Superior temporal gyrus (tissue), 1 donor: ENCODE measurements around the gene ZC3H13.
A peak's percentile ranks its signal among the peaks of the same experiment; 100 is the strongest.

Source experiments
- DNase-seq: peaks from one replicate; pipeline ENCODE4 v3.0.0-alpha.2; 2016; ENCODE audit errors: extremely low spot score

Gene ZC3H13, protein sequence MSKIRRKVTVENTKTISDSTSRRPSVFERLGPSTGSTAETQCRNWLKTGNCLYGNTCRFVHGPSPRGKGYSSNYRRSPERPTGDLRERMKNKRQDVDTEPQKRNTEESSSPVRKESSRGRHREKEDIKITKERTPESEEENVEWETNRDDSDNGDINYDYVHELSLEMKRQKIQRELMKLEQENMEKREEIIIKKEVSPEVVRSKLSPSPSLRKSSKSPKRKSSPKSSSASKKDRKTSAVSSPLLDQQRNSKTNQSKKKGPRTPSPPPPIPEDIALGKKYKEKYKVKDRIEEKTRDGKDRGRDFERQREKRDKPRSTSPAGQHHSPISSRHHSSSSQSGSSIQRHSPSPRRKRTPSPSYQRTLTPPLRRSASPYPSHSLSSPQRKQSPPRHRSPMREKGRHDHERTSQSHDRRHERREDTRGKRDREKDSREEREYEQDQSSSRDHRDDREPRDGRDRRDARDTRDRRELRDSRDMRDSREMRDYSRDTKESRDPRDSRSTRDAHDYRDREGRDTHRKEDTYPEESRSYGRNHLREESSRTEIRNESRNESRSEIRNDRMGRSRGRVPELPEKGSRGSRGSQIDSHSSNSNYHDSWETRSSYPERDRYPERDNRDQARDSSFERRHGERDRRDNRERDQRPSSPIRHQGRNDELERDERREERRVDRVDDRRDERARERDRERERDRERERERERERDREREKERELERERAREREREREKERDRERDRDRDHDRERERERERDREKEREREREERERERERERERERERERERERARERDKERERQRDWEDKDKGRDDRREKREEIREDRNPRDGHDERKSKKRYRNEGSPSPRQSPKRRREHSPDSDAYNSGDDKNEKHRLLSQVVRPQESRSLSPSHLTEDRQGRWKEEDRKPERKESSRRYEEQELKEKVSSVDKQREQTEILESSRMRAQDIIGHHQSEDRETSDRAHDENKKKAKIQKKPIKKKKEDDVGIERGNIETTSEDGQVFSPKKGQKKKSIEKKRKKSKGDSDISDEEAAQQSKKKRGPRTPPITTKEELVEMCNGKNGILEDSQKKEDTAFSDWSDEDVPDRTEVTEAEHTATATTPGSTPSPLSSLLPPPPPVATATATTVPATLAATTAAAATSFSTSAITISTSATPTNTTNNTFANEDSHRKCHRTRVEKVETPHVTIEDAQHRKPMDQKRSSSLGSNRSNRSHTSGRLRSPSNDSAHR (N-terminal part only)

GRCh38 chr13:46052319-46053161 is at the start of gene ZC3H13:
TSS of gene ZC3H13 (minus strand) at chr13:46052746. CDS start at chr13:46045507, 7,239 bp downstream.
- DNase-seq, result peak; percentile 99

DNA sequence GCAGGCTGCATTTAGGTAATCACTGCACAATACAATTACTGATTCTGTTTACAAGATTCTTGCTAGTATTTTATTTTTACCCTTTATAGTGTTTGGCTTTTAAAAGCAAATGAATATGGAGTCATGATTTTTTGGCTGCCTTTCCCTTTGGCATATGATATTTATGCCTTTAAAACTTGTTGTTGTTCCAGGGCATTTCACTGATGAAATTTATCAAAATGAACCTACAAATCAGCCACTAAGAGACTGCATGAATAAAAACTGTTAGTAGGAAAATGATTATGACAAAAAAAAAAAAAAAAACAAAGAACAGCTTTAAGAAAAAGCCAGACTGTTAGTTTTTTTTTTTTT is 49.7 kb upstream of the ZC3H13 start:
- DNase-seq, result no peak

DNA sequence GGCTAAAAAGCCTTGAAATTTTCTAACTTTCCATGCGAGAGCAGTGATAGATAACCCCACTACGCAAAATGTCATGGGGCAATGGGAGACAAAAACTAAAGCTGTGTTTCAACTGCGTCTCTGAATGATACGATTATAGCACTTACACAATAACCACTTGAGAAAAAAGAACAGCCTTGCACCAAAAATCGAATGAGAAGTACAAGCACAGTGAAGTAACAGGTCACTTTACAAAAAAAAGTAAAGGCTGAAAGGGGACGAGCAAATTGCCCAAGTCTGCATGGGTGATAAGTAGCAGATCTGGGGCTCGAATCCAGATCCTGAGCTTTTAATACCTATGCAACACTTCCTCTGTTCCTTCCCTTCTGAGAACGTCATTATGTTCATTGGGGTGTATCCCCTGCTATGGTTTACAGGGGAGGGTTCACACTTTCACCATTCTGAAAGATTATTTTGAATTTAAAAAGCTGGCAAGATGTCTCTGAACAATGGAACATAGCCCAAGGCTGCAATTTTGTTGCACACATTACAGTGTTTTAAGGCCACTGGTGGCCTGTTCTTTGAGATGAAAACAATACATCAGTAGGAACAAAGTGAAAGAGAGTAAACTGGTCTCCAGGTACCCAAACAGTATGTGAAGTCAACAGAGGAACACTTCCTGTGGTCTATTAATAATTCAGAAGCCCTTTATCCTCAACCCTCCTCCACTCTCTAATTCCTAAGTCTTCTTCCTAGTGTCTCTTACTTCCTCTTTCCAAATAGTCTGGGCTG is 49.1 kb upstream of the ZC3H13 start:
- DNase-seq, result peak; percentile 72

DNA sequence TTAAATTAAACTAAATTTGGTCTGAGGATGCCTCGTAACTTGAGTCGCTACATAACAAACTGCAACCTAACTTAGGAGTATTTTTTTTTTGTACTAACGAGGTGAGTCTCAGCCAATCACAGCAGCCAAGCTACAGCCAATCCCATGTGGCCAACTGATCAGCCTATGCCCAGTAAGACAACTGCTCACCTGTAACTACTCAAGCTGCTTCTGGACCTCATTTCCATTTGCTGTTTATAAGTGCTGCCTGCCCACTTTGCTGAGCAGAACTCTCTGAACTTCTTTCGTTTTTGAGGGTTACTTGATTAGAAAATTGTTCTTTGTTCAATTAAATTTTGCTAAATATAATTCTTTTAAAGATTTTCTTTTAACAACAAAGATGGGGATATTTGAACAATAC is 48.5 kb upstream of the ZC3H13 start:
- DNase-seq, result no peak

GRCh38 chr13:46100191-46100815 is 47.8 kb upstream of the ZC3H13 start:
- DNase-seq, result no peak

DNA sequence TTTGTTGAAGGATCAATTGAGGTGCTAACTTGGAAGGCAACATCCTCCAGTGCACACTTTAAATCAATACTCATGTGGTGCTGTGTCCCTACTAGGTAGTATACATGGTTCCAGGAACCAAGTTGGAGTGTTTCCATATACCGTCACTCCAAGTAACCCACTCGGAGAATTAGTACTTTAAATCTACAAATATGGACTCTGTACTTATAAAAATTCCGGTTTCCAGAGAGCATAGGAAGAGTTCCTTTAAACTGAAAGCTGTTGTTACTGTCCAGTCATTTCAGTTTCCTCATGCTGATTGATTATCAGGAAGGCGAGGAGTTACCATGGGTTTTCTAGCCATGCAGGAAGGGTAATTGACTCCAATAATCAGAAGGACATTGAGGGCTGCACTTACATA is 45.1 kb upstream of the ZC3H13 start:
- no peak for DNase-seq

DNA sequence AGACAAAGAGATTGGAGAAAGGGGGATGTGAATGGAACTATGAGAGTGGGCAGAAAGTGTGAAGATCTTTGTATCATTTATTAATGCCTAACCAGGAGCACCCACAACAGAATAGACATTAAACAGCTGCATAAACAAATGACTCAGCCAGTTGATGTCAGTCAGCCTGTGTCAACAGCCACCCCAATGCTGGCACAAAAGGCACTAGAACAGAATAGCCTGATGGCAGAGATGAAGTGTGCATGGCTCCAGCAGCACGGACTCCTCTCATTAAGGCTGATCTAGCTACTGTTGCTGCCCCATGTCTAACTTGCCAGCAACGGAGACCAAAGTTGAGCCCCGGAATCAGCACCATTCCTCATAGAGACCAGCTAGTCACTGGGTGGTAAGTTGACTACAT is 44.5 kb upstream of the ZC3H13 start:
- DNase-seq, result peak; percentile 87

GRCh38 chr13:46094478-46094877 is 41.9 kb upstream of the ZC3H13 start:
- no peak for DNase-seq

DNA sequence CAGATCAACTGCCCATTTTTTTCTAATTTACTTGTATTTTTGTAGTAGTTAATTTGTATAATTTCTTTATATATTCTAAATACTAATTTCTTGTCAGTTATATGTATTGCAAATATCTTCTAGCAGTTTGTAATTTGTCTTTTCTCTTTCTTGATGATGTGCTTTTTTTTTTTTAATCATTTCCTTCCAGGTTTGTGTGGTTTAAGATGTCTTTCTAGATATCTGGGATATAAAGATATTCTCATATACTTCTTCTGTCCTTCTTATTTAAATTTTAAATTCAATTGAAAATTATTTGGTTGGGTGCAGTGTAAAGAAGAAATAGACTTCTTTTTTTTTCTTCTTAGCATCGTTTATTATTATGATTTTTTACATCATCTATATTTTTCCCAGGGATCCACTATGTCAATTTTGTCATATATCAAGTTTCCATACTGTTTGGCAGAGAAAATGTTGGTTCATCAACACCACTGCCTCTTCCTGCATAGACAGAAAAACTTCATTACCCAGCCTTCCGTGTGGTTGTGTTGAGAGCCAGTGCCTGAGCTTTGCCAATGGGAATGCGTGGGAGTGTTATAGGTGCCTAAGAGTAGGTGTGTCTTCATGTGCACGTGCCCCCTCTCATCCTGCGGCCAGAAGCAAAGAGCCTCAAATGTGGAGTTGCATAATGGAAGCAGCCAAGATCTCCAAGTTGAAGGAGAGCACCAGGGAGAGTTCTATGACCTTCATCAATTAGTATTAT is 36.4 kb upstream of the ZC3H13 start:
- DNase-seq, result no peak

DNA sequence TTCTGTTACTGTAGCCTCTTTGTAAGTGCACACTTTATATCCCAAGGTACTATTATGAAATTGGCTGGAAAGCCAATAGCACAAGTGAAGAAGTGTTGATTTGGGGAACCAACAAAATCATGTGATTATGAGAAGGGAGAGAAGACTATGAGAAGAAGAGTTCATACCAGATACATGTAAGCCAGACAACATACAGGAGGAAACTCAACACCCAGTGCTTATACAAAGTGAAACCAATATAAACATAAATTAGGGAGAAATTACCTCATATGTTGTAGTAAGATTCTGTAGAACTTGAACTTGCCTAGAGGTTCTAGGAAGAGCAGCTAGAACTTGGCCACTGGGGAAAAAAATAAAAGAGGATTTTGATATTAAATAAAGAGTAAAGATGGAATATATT is 34.9 kb upstream of the ZC3H13 start:
- DNase-seq, result no peak

DNA sequence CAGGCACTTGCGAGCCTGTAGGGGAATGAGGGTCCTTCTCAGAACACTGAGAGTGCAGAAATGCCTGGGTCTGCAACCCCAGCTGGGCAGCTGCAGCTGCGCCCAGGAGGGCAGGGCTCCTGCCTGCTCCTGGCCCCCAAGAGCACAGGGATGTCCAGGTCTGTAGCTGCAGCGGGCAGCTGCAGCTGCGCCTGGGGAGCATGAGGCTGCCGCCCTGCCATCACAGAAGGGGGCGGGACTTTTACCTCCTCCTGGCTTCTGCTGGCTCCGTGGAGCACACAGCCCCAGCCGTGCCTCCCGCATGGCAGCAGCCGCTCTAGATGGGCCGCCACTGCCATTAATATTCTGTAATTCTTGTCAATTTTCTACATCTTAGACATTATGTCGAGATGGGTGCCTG is 34.4 kb upstream of the ZC3H13 start:
- no peak for DNase-seq

- DNase-seq, result no peak
These were observed 33.9 kb upstream of the ZC3H13 start for GRCh38 chr13:46086421-46086922.

DNA sequence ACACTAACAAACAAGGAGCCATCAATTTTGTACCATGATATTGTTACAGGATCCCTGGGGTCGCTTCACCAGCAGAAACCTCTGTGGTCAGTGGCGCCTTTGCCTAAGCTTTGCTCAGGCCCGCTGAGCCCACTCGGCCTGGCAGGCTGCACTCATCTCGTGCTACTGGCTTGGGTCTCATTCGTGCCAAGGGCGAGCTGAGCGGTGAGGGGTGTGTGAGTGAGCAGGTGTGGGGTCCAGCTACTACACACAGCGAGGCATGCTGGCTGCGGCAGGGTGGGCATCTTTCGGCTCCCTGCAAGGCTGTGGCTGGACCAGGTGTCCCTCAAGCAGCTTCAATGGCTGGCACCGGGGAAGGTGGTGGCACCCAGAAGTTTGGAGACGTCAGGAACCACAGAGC is 33.2 kb upstream of the ZC3H13 start:
- no peak for DNase-seq

- no peak for DNase-seq
These were observed 29.8 kb upstream of the ZC3H13 start for GRCh38 chr13:46082324-46082723.

DNA sequence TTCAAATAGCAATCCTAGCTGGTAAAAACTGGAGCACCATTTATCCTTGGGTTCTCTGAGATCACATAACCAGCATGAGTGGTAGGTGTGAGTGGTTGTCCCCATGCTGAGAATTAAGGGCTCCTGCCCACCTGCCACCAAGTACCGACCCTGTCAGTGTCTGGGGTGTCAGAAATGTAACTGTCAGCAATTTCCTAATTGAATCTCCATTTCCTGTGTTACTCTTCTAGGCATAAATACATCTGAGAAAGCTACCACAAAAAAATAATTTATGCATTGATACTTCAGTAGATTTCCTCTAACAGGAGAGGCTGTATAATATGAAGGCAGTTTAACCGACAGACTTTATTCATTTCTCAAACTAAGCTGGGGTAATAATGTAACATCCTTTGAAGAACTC is 27.2 kb upstream of the ZC3H13 start:
- DNase-seq, result no peak

- DNase-seq, result no peak
These were observed 24.7 kb upstream of the ZC3H13 start for GRCh38 chr13:46077265-46077664.

- DNase-seq, result no peak
These were observed 24.3 kb upstream of the ZC3H13 start for GRCh38 chr13:46076827-46077226.

DNA sequence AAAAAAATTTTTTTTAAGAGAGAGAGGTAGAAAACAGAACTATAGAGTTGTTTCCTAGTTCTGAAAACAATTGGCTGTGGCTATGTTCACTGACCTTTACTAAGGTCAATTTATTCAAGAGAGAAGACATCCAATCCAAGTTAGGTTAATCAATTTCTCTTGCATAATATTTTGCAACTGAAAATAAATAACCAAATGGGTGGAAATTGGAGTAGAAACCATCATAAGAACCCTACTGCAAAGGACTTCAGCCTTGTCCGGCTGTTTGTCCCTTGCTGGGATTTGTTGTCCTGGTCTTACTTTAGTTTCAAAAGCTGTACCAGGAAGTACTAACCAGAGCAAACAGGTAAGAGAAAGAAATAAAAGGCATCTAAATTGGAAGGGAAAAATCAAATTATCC is 23.3 kb upstream of the ZC3H13 start:
- DNase-seq, result no peak

- no peak for DNase-seq
These were observed 19.2 kb upstream of the ZC3H13 start for GRCh38 chr13:46071590-46072249.
